ENCODE results near the gene NRCAM.

NRCAM gene

DNA sequence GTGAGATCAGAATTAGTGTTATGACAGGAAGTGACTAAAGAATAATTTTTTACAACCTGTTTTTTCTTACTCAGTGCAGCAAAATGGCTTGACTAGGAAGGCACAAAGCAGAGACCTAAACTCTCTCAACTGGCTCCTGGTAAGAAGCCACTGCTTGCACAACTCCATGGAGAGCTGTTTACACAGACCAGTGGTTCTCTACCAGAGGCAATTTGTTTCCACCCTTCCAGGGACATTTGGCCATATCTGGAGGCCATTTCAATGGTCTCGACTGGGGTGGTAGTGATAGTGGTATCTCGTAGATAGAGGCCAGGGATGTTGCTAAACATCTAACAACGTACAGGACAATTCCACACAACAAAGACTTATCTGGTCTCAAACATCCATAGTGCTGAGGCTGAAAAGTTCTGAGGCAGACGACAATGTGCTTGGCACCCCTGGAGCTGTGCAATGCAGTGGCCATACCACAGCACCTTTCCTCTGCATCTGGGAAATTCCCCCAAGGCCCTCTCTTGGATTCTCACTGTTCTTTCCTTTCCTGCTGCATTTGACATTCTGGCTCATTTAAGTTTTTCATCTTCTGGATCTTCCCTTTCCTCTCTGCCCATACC, 220.7 kb downstream of the NRCAM start:
- no peak for DNase-seq

- DNase-seq: no peak
Observed at GRCh38 chr7:108234971-108235450, 221.2 kb downstream of the NRCAM start.

- DNase-seq: no peak
Observed at GRCh38 chr7:108234281-108234680, 222.0 kb downstream of the NRCAM start.

DNA sequence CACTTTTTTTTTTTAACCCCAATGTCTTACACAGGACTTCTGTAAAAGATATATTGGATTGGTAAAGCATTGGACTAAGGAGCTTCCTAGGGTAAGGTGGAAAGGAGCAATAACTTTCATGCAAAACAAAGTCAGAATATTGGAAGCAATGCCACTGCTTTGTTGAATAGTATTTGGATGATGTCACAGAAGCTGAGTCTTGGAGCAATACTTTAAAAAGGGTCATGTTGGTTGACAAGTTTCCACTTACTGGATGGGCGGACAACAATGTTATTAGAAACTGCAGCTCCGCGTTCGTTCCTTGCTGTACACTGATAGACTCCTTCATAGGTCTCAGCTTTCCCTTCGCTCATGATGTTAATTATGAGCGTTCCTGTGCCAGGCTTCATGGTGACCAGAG, 224.2 kb downstream of the NRCAM start:
- DNase-seq: no peak

- DNase-seq: no peak
Observed at GRCh38 chr7:108231221-108231620, 225.0 kb downstream of the NRCAM start.

DNA sequence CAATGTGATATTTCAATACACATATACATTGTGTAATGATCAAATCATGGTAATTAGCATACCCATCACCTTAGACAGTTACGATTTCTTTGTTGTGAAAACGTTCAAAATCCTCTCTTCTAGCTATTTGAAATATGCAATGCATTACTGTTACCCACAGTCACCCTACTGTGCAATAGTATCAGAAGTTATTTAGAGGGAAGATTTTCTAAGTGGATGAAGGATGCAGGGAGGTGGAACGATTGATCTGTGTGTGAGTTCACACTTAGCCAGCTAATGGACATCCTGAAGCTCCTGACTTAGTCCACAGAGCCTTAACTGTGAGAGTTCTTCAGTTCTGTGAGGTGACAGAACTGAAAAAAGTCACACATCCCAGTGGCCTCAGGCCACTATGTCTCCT, 228.9 kb downstream of the NRCAM start:
- DNase-seq: no peak

- no peak for DNase-seq
Observed at GRCh38 chr7:108226816-108227299, 229.4 kb downstream of the NRCAM start.

GRCh38 chr7:108225531-108226181, 230.6 kb downstream of the NRCAM start:
- DNase-seq: no peak

DNA sequence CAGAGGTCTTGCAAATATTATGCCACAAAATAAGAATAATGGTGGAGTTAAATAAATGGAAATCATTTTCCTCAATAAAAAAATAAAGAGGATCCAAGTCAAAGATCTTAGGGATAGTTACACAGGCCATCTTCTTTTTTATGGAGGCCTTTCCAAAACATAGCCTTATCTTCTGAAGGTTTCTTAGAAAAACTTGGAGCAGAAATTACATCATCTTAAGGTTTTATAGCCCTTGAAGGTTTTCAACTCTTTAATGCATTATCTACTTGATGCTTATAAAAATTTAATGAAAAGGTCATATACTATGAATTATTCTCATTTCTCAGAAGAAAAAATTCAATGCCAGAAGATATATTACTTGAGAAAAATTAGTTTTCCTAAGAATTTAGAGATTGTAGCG, 231.8 kb downstream of the NRCAM start:
- DNase-seq: no peak

DNA sequence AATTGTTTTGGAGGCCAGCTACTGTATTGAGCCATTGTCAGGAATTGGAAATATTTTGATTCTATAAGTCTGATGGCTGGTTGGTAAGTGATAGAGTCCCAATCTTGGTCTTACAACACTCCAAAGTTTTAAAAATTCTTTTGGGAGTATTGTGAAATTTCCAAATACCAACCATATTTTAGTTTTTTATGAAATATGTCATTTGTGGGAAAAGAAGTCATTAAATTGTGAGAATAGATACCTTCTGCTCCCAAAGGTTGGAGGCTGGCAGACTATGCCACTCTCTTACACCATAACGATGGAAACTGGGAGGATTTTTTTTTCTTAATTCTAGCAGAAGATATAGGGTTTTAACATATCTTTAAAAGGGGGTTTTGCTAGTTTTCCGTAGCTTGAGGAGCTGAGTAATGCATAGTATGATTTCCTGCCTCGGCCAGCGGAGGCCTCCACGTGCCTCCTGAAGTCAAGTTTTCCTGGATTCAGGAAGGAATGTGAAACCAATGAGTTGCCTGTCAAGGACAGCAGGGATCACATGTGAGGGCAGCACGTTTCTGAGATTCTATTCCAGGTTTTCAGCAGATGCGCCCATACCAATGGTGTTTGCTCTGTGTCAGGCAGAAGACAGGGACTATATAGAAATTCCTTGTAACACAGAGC, 233.9 kb downstream of the NRCAM start:
- DNase-seq: no peak

GRCh38 chr7:108211382-108212201, 244.6 kb downstream of the NRCAM start:
- no peak for DNase-seq

DNA sequence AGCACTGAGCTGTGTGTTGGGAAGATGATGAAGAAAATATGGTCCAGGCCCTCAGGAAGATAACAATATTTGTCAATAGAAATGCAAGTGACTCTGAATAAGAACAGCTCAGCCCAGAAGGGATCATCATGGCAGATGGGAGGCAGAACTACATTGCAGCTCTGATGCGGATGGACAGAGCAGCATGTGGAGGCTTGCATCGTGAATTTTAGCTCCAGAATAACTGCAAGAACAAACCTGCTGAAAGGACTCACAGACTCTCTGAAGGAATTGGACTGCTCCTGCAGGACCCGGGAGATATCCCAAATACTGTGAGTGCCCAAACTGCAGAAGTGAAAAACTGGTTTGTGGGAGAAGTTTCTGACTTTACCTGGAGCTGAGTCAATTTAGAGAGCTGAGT, 245.4 kb downstream of the NRCAM start:
- DNase-seq: no peak

DNA sequence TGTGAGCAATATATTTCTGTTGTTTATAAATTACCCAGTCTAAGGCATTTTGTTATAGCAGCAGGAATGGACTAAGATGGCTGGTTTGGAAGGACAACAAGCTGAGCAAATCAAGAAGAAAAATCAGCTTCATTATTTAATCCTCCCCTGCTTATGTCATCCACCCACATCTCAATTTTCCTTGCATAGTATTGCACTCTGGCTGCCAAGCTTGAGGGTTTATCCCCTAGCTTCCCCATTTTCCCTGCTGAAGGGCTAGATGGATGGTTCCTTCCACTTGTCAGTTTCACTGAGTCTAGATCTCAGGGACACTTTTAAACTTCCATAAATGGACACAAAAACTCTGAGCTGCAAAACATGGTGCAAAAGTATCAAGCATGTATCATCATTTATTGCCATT, 250.9 kb downstream of the NRCAM start:
- DNase-seq: no peak

DNA sequence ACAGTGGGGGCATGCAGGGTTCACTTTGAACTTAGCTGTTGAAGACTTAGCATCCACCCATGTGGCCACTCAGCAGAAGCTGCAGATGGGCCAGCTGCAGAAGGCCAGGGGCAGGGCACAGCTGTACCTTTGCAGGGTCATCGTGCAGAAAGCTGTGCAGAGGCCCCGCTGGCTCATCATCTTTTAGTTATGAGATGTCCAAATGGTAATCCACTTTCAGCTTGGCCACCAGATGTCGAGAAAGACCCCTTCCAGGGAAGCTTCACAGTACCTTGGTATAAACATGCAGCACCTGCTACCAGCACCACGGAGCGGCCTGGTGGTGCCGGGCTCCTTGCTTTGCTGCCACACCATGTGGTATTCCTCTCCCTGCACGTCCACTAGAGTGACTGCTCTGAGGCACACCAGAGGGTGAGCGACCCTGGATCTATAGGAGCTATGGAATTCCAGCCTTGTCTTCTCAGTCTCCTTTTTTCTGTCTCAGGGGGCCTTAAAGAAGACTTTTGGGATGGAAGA, 251.9 kb downstream of the NRCAM start:
- DNase-seq: no peak

GRCh38 chr7:108203537-108203936, 252.7 kb downstream of the NRCAM start:
- no peak for DNase-seq

GRCh38 chr7:108202743-108203142, 253.5 kb downstream of the NRCAM start:
- DNase-seq: no peak

- no peak for DNase-seq
Observed at GRCh38 chr7:108201766-108202165, 254.5 kb downstream of the NRCAM start.

GRCh38 chr7:108200326-108200725, 255.9 kb downstream of the NRCAM start:
- DNase-seq: no peak

- DNase-seq: no peak
Observed at GRCh38 chr7:108197371-108198091, 258.7 kb downstream of the NRCAM start.

GRCh38 chr7:108196004-108196403, 260.2 kb downstream of the NRCAM start:
- DNase-seq: no peak

- DNase-seq: no peak
Observed at GRCh38 chr7:108193594-108194498, 262.4 kb downstream of the NRCAM start.

All from activated naive CD4-positive, alpha-beta T cell treated with Interleukin-2 at 50 U/mL for 16 hours (primary cell).